Measurements from ENCODE around the gene NFYA. TPM values are rescaled to one million over a fixed set of nuclear protein-coding genes. Genes with fewer than 3 reads are reported as not detected.

NFYA gene
- total RNA-seq, 1 donor from 2014 or later, result 27.8 TPM

- H3K27me3 Mint-ChIP-seq (ENCODE audit: low read depth, unreplicated experiment), result no peaks in the 10 kb centered on the region
- DNase-seq (ENCODE audit: low read depth) (no peak), FAIRE-seq (no peak)
- H3K27ac Mint-ChIP-seq (ENCODE audit: unreplicated experiment), result no peak overlapping the region
- Histone ChIP-seq H3K4me1 (ENCODE audit: insufficient read depth, low read length) (no peaks in the 10 kb centered on the region), H3K36me3 (ENCODE audit: insufficient read depth, low read length) (peaks cover 4% of the 10 kb centered on the region), H3K79me2 (ENCODE audit: insufficient read depth, low read length) (no peaks in the 10 kb centered on the region), H3K9ac (ENCODE audit: low read length) (no peak overlapping the region), H3K27me3 (ENCODE audit: insufficient read depth, low read length) (no peaks in the 10 kb centered on the region), H3K4me3 (ENCODE audit: insufficient read depth, low read depth, low read length) (no peak overlapping the region), H3K9me3 (ENCODE audit: insufficient read depth, low read depth, low read length) (no peaks in the 10 kb centered on the region), H2AFZ (ENCODE audit: low read depth, low read length) (no peak overlapping the region), H3K27ac (ENCODE audit: low read depth, low read length) (no peak overlapping the region), H3K4me2 (ENCODE audit: low read length) (no peak overlapping the region), H4K20me1 (ENCODE audit: insufficient read depth, low read length) (no peaks in the 10 kb centered on the region)
- no peak overlapping the region for H3K4me3 Mint-ChIP-seq (ENCODE audit: unreplicated experiment)
- H3K4me1 Mint-ChIP-seq (ENCODE audit: low read depth, unreplicated experiment), result peaks cover 15% of the 10 kb centered on the region
- no peaks in the 10 kb centered on the region for H3K9me3 Mint-ChIP-seq (ENCODE audit: unreplicated experiment)
- H3K36me3 Mint-ChIP-seq (ENCODE audit: low read depth, unreplicated experiment), result no peaks in the 10 kb centered on the region
- TF ChIP-seq EZH2 (IDR thresholded peaks at IDR 0.05; ENCODE audit: insufficient read depth, low read length) (no peak), CTCF (IDR thresholded peaks at IDR 0.05; ENCODE audit: insufficient read depth, low read depth, low read length) (no peak)
Measured at GRCh38 chr6:41063884-41064285, 8.9 kb upstream of the NFYA start.

- no peak overlapping the region for H3K4me3 Mint-ChIP-seq (ENCODE audit: unreplicated experiment)
Measured at GRCh38 chr6:41064841-41065240, 7.9 kb upstream of the NFYA start.

More at GRCh38 chr6:41064841-41065240, 7.9 kb upstream of the NFYA start:
- no peak for FAIRE-seq
- Histone ChIP-seq H3K27ac (ENCODE audit: low read depth, low read length) (no peak overlapping the region), H3K9me3 (ENCODE audit: insufficient read depth, low read depth, low read length) (no peaks in the 10 kb centered on the region), H3K79me2 (ENCODE audit: insufficient read depth, low read length) (no peaks in the 10 kb centered on the region), H3K4me3 (ENCODE audit: insufficient read depth, low read depth, low read length) (no peak overlapping the region), H4K20me1 (ENCODE audit: insufficient read depth, low read length) (no peaks in the 10 kb centered on the region), H2AFZ (ENCODE audit: low read depth, low read length) (no peak overlapping the region), H3K36me3 (ENCODE audit: insufficient read depth, low read length) (peaks cover 4% of the 10 kb centered on the region), H3K27me3 (ENCODE audit: insufficient read depth, low read length) (no peaks in the 10 kb centered on the region), H3K4me1 (ENCODE audit: insufficient read depth, low read length) (no peaks in the 10 kb centered on the region), H3K4me2 (ENCODE audit: low read length) (no peak overlapping the region), H3K9ac (ENCODE audit: low read length) (no peak overlapping the region)
- Mint-ChIP-seq H3K36me3 (ENCODE audit: low read depth, unreplicated experiment) (no peaks in the 10 kb centered on the region), H3K4me1 (ENCODE audit: low read depth, unreplicated experiment) (peaks cover 7% of the 10 kb centered on the region), H3K27me3 (ENCODE audit: low read depth, unreplicated experiment) (no peaks in the 10 kb centered on the region), H3K9me3 (ENCODE audit: unreplicated experiment) (no peaks in the 10 kb centered on the region), H3K27ac (ENCODE audit: unreplicated experiment) (no peak overlapping the region)
- no peak for DNase-seq (ENCODE audit: low read depth)
- TF ChIP-seq CTCF (IDR thresholded peaks at IDR 0.05; ENCODE audit: insufficient read depth, low read depth, low read length), result no peak
- TF ChIP-seq EZH2 (IDR thresholded peaks at IDR 0.05; ENCODE audit: insufficient read depth, low read length), result no peak

Data from astrocyte (in vitro differentiated cells and primary cell).